NCI-H82 treated with DMSO at 0.1 percent for 48 hours (cell line): ENCODE data around the gene NFATC3.
"Not testable (repeated sequence)": the region's sequence is repeated elsewhere in the genome, so short reads cannot be mapped to it uniquely, and the experiment has no call there.

ENCODE experiments used
- DNase-seq: peaks from one replicate; lab custom pipeline; 2025; ENCODE audit not compliant: unreplicated experiment; lab: John Stamatoyannopoulos, UW

NFATC3 gene

GRCh38 chr16:68115851-68116250 is 30.7 kb downstream of the NFATC3 start:
- no peak for DNase-seq

GRCh38 chr16:68116256-68116867 is 31.2 kb downstream of the NFATC3 start:
- no peak for DNase-seq

- DNase-seq, result no peak
Measured at GRCh38 chr16:68117884-68118283, 32.7 kb downstream of the NFATC3 start.

- DNase-seq, result not testable (repeated sequence)
Measured at GRCh38 chr16:68118954-68119353, 33.8 kb downstream of the NFATC3 start.

- DNase-seq, result not testable (repeated sequence)
Measured at GRCh38 chr16:68120496-68120895, 35.3 kb downstream of the NFATC3 start.

- DNase-seq, result no peak
Measured at GRCh38 chr16:68126395-68126794, 41.2 kb downstream of the NFATC3 start.

GRCh38 chr16:68128577-68129305 is 43.6 kb downstream of the NFATC3 start:
- no peak for DNase-seq

- DNase-seq, result no peak
Measured at GRCh38 chr16:68130520-68130919, 45.4 kb downstream of the NFATC3 start.

- no peak for DNase-seq
Measured at GRCh38 chr16:68131813-68132706, 46.9 kb downstream of the NFATC3 start.

- DNase-seq, result not testable (repeated sequence)
Measured at GRCh38 chr16:68133000-68133399, 47.8 kb downstream of the NFATC3 start.

- no peak for DNase-seq
Measured at GRCh38 chr16:68134644-68135043, 49.5 kb downstream of the NFATC3 start.

- no peak for DNase-seq
Measured at GRCh38 chr16:68136515-68136914, 51.3 kb downstream of the NFATC3 start.

- no peak for DNase-seq
Measured at GRCh38 chr16:68144008-68144407, 58.8 kb downstream of the NFATC3 start.

GRCh38 chr16:68146585-68146984 is 61.4 kb downstream of the NFATC3 start:
- peak; percentile 12 for DNase-seq

- no peak for DNase-seq
Measured at GRCh38 chr16:68147444-68147843, 62.3 kb downstream of the NFATC3 start.

GRCh38 chr16:68149596-68149995 is 64.4 kb downstream of the NFATC3 start:
- no peak for DNase-seq

- DNase-seq, result no peak
Measured at GRCh38 chr16:68155425-68155824, 70.3 kb downstream of the NFATC3 start.

- DNase-seq, result no peak
Measured at GRCh38 chr16:68162413-68162812, 77.2 kb downstream of the NFATC3 start.

- not testable (repeated sequence) for DNase-seq
Measured at GRCh38 chr16:68163275-68163674, 78.1 kb downstream of the NFATC3 start.

- DNase-seq, result no peak
Measured at GRCh38 chr16:68166264-68166663, 81.1 kb downstream of the NFATC3 start.

- no peak for DNase-seq
Measured at GRCh38 chr16:68179196-68179795, 94.1 kb downstream of the NFATC3 start.
